IPS-15b (cell line): Measurements from ENCODE around the gene RBMXL3.

ENCODE experiments used
- H3K27me3 ChIP-seq: one replicate; pipeline ENCODE4 v1.6.1; 2013; ENCODE audit warnings: low read length; ENCODE audit not compliant: control insufficient read depth, insufficient read depth
- H3K36me3 ChIP-seq: one replicate; pipeline ENCODE4 v1.6.1; 2013; ENCODE audit warnings: low read length; ENCODE audit not compliant: control insufficient read depth, insufficient read depth
- H3K4me1 ChIP-seq: one replicate; pipeline ENCODE4 v1.6.1; 2013; ENCODE audit warnings: mild to moderate bottlenecking, low read length; ENCODE audit not compliant: control insufficient read depth, insufficient read depth
- H3K4me3 ChIP-seq: one replicate; pipeline ENCODE4 v1.5.1; 2013; ENCODE audit warnings: low read depth, low read length
- H3K9ac ChIP-seq: one replicate; pipeline ENCODE4 v1.6.1; 2013; ENCODE audit warnings: low read depth, mild to moderate bottlenecking, low read length
- H3K9me3 ChIP-seq: one replicate; pipeline ENCODE4 v1.6.1; 2013; ENCODE audit warnings: mild to moderate bottlenecking, low read length; ENCODE audit not compliant: control insufficient read depth, insufficient read depth

RBMXL3 gene

DNA sequence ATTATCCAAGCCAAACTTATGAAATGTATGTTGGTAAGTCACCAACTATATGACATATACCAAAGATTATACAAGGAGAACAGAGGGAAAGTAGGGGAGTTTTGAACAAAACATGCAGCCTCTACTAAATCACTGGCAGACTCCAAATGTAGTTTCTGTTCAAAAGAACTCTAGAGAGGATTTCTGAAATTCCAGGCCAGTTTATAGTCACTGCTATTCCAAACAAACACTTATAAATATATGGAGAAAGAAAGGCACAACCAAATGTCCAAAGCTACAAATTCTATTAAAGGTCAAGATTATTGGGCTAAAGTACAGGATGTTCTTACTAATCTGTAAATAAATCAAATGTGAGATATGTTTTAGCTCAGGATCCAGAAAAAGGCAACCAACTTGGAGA is 47.4 kb downstream of the RBMXL3 start:
- peaks cover 2% of the 10 kb centered on the region for H3K4me1 ChIP-seq
- H3K36me3 ChIP-seq = no peaks in the 10 kb centered on the region
- H3K9ac ChIP-seq = no peak overlapping the region
- no peaks in the 10 kb centered on the region for H3K27me3 ChIP-seq
- H3K9me3 ChIP-seq = no peaks in the 10 kb centered on the region
- no peak overlapping the region for H3K4me3 ChIP-seq

DNA sequence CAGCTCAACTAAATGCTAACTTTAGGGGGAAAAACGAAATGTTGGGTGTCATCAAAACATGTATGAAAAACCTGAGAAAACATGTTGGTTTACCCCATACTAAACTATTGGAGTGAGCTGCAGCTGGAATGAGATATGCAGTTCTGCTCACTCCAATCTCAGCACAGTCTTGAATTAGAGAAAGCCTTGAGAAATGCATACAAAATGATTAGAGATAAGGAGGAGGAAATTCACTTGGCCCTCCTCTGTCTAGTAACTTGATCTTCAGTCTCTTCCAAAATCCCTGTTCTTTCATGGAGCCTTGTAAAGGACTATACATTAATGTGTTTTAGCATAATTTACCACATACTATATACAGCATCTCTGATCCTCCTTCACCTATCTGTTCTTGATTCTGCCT is 47.8 kb downstream of the RBMXL3 start:
- no peaks in the 10 kb centered on the region for H3K9me3 ChIP-seq

More for the DNA sequence above, 47.8 kb downstream of the RBMXL3 start:
- Histone ChIP-seq H3K4me1 (peaks cover 2% of the 10 kb centered on the region), H3K9ac (no peak overlapping the region), H3K27me3 (no peaks in the 10 kb centered on the region), H3K36me3 (no peaks in the 10 kb centered on the region), H3K4me3 (no peak overlapping the region)
